Measurements from ENCODE around the gene VPS39.

Gene VPS39

GRCh38 chr15:42157981-42158765 is 49.9 kb downstream of the VPS39 start:
- DNase-seq: no peak

GRCh38 chr15:42157381-42157780 is 50.7 kb downstream of the VPS39 start:
- no peak for DNase-seq

GRCh38 chr15:42156243-42156922 is 51.7 kb downstream of the VPS39 start, which contains the start of gene PLA2G4F:
PLA2G4F (minus strand) TSS chr15:42156636; CDS start chr15:42156549, 87 bp downstream.
- DNase-seq: no peak

GRCh38 chr15:42155546-42156242 is 52.4 kb downstream of the VPS39 start:
- DNase-seq: no peak

GRCh38 chr15:42154956-42155355 is 53.1 kb downstream of the VPS39 start:
- DNase-seq: no peak

GRCh38 chr15:42154212-42154941 is 53.7 kb downstream of the VPS39 start:
- no peak for DNase-seq

GRCh38 chr15:42153874-42154211 is 54.3 kb downstream of the VPS39 start:
- DNase-seq: no peak

- no peak for DNase-seq
Measured at GRCh38 chr15:42152921-42153698, 55.0 kb downstream of the VPS39 start.

GRCh38 chr15:42152196-42152920 is 55.7 kb downstream of the VPS39 start:
- no peak for DNase-seq

- DNase-seq: no peak
Measured at GRCh38 chr15:42151736-42152135, 56.4 kb downstream of the VPS39 start.

GRCh38 chr15:42151141-42151561 is 57.0 kb downstream of the VPS39 start:
- DNase-seq: no peak

- no peak for DNase-seq
Measured at GRCh38 chr15:42150219-42150970, 57.7 kb downstream of the VPS39 start.

GRCh38 chr15:42149493-42150218 is 58.4 kb downstream of the VPS39 start:
- no peak for DNase-seq

- no peak for DNase-seq
Measured at GRCh38 chr15:42148808-42149492, 59.2 kb downstream of the VPS39 start.

GRCh38 chr15:42147431-42147735 is 60.7 kb downstream of the VPS39 start:
- DNase-seq: no peak

- DNase-seq: no peak
Measured at GRCh38 chr15:42146551-42147430, 61.3 kb downstream of the VPS39 start.

GRCh38 chr15:42145546-42146455 is 62.3 kb downstream of the VPS39 start:
- DNase-seq: no peak
